ENCODE results near the gene CDYL2. TPM values are rescaled to one million over a fixed set of nuclear protein-coding genes. Genes with fewer than 3 reads are reported as not detected.
A peak's percentile ranks its signal among the peaks of the same experiment; 100 is the strongest.

CDYL2 gene
- total and polyA plus RNA-seq, 4 donors: 1.3 to 12.6 (median 3.7) TPM

DNA sequence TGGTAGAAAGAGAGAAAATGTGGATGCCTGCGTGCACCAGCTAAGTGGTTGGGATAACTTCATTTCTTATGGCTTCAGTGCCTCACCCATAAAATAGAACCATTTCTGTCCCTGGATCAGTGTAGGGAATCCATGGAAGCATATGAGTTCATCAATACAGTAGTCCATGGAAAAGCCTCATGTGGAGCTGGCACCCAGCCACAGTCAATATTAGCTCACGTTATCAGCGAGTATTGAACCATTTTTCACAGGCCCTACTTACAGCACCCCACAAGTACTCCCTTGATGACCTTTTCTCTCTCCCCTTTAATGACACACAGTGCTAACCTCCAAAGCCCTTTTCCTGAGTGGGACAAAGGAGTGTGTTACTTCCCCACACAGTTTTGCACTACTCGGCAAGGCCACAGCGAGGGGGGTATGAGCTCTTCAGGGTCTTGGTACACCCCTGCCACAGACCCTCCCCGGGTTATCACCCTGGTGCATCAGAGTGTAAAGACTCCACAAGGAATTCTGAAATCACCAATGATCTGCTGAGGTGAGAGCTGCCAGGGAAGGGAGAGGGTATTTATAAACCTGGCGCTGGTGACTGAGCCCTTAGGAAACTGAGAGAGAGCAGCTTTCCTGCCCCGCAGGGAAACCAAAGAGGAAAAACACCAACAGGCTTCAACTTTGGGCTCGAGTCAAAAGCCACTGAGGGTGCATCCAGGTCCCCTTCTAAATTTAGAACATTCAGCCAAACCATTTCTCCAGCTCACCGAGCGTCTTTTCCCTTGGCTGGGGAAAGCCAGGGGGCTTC, 226.7 kb downstream of the CDYL2 start:
- peak in 2 of 3 donors; percentile 11 to 31 for DNase-seq
- no peak overlapping the region for H3K9ac ChIP-seq (ENCODE audit: insufficient read depth in 1 of 2, low read length in 2 of 2)
- no peak overlapping the region for H3K27ac ChIP-seq (ENCODE audit: low read depth in 1 of 2, low read length in 1 of 2)
- no peak for ATAC-seq (ENCODE audit: insufficient read depth, low FRiP score)
- H3K4me1 ChIP-seq (ENCODE audit: control insufficient read depth in 5 of 5, insufficient read depth in 5 of 5, low read length in 5 of 5): no peaks in the 10 kb centered on the region
- TF ChIP-seq, protein P1, sequence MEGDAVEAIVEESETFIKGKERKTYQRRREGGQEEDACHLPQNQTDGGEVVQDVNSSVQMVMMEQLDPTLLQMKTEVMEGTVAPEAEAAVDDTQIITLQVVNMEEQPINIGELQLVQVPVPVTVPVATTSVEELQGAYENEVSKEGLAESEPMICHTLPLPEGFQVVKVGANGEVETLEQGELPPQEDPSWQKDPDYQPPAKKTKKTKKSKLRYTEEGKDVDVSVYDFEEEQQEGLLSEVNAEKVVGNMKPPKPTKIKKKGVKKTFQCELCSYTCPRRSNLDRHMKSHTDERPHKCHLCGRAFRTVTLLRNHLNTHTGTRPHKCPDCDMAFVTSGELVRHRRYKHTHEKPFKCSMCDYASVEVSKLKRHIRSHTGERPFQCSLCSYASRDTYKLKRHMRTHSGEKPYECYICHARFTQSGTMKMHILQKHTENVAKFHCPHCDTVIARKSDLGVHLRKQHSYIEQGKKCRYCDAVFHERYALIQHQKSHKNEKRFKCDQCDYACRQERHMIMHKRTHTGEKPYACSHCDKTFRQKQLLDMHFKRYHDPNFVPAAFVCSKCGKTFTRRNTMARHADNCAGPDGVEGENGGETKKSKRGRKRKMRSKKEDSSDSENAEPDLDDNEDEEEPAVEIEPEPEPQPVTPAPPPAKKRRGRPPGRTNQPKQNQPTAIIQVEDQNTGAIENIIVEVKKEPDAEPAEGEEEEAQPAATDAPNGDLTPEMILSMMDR (IDR thresholded peaks at IDR 0.05; ENCODE audit: control extremely low read depth, extremely low read depth): no peak
- 74 to 87% methylated on average over 11 of the region's 11 CpGs for WGBS, 2 donors
- H3K4me3 ChIP-seq: no peak overlapping the region
- no peaks in the 10 kb centered on the region for H3K9me3 ChIP-seq (ENCODE audit: control insufficient read depth in 4 of 4, insufficient read depth in 3 of 4, low read length in 3 of 4)
- H3K27me3 ChIP-seq (ENCODE audit: control insufficient read depth in 3 of 3, insufficient read depth in 3 of 3, low read length in 2 of 3): no peaks in the 10 kb centered on the region
- no peaks in the 10 kb centered on the region for H3K36me3 ChIP-seq (ENCODE audit: control insufficient read depth in 4 of 4, insufficient read depth in 4 of 4, low read length in 4 of 4)

DNA sequence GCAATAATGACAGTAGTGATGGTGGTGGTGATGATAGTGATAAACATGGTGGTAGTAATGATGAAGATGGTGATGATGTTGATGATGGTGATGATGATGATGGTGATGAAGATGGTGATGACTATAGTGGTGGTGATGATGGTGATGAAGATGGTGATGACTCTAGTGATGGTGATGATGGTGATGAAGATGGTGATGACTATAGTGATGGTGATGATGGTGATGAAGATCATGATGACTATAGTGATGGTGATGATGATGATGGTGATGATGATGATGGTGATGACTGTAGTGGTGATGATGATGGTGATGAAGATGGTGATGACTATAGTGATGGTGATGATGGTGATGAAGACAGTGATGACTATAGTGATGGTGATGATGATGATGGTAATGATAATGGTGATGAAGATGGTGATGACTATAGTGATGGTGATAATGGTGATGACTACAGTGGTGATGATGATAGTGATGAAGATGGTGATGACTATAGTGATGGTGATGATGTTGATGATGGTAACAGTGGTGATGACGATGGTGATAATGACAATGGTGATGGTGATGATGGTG, 228.0 kb downstream of the CDYL2 start:
- 91 to 95% methylated on average over 1 of the region's 1 CpG for WGBS, 2 donors
- Histone ChIP-seq H3K27ac (ENCODE audit: low read depth in 1 of 2, low read length in 1 of 2) (no peak overlapping the region), H3K4me1 (ENCODE audit: control insufficient read depth in 5 of 5, insufficient read depth in 5 of 5, low read length in 5 of 5) (no peaks in the 10 kb centered on the region), H3K9me3 (ENCODE audit: control insufficient read depth in 4 of 4, insufficient read depth in 3 of 4, low read length in 3 of 4) (no peaks in the 10 kb centered on the region), H3K4me3 (no peak overlapping the region), H3K27me3 (ENCODE audit: control insufficient read depth in 3 of 3, insufficient read depth in 3 of 3, low read length in 2 of 3) (no peaks in the 10 kb centered on the region), H3K36me3 (ENCODE audit: control insufficient read depth in 4 of 4, insufficient read depth in 4 of 4, low read length in 4 of 4) (no peaks in the 10 kb centered on the region), H3K9ac (ENCODE audit: insufficient read depth in 1 of 2, low read length in 2 of 2) (no peak overlapping the region)
- TF ChIP-seq, protein P1 (IDR thresholded peaks at IDR 0.05; ENCODE audit: control extremely low read depth, extremely low read depth): no peak
- no peak for DNase-seq
- no peak for ATAC-seq (ENCODE audit: insufficient read depth, low FRiP score)

GRCh38 chr16:80573700-80574120, 230.7 kb downstream of the CDYL2 start:
- Histone ChIP-seq H3K27ac (ENCODE audit: low read depth in 1 of 2, low read length in 1 of 2) (no peak overlapping the region), H3K27me3 (ENCODE audit: control insufficient read depth in 3 of 3, insufficient read depth in 3 of 3, low read length in 2 of 3) (no peaks in the 10 kb centered on the region), H3K9ac (ENCODE audit: insufficient read depth in 1 of 2, low read length in 2 of 2) (no peak overlapping the region), H3K4me3 (no peak overlapping the region), H3K36me3 (ENCODE audit: control insufficient read depth in 4 of 4, insufficient read depth in 4 of 4, low read length in 4 of 4) (no peaks in the 10 kb centered on the region), H3K4me1 (ENCODE audit: control insufficient read depth in 5 of 5, insufficient read depth in 5 of 5, low read length in 5 of 5) (peaks cover 0 to 6% (median 0%) of the 10 kb centered on the region in 5 donors), H3K9me3 (ENCODE audit: control insufficient read depth in 4 of 4, insufficient read depth in 3 of 4, low read length in 3 of 4) (peaks cover 0 to 5% (median 0%) of the 10 kb centered on the region in 4 donors)
- TF ChIP-seq, protein P1 (IDR thresholded peaks at IDR 0.05; ENCODE audit: control extremely low read depth, extremely low read depth): no peak
- DNase-seq (no peak), ATAC-seq (ENCODE audit: insufficient read depth, low FRiP score) (no peak)
- 78 to 85% methylated on average over 6 of the region's 6 CpGs for whole genome bisulfite sequencing, 2 donors

Data from lung (tissue), 12 donors.